SK-N-MC (cell line): Measurements from ENCODE around the gene RASSF9.

Experiments
- EZH2 ChIP-seq: fragments of 200-600 bp; sonication (generic); IDR thresholded peaks from one replicate; pipeline ENCODE4 v1.6.1; 2017; ENCODE audit warnings: antibody characterized with exemption
- POLR2AphosphoS5 ChIP-seq: IDR thresholded peaks from 2 replicates; pipeline ENCODE4 v1.6.1; 2012; ENCODE audit warnings: mild to moderate bottlenecking, low read depth, low read length, borderline replicate concordance

DNA sequence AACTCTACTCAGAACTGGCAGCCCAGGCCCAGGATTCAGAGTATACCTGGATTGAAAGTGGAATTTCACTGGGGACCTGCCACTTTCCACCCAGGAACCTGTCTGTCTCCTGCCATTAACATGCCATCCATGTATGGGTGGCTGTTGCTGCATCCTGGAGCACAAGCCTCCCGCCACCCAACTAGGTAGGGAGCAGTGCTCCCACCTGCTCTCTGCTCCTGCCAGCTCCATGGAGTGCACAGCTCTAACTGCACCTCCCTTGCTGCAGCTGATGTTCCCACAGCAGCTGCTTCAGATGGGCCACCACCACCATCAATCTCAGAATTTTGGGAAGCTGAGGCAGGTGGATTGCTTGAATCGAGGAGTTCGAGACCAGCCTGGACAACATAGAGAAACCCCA, 20.8 kb upstream of the RASSF9 start:
- TF ChIP-seq POLR2AphosphoS5 (no peak), EZH2 (no peak)
